Measurements from ENCODE around the gene BCAS1.
A peak's percentile ranks its signal among the peaks of the same experiment; 100 is the strongest.
"Not testable (repeated sequence)": the region's sequence is repeated elsewhere in the genome, so short reads cannot be mapped to it uniquely, and the experiment has no call there.

The BCAS1 gene

GRCh38 chr20:53939572-53940359 lies 130.6 kb downstream of the BCAS1 start:
- peak; percentile 73 to 81 for DNase-seq

DNA sequence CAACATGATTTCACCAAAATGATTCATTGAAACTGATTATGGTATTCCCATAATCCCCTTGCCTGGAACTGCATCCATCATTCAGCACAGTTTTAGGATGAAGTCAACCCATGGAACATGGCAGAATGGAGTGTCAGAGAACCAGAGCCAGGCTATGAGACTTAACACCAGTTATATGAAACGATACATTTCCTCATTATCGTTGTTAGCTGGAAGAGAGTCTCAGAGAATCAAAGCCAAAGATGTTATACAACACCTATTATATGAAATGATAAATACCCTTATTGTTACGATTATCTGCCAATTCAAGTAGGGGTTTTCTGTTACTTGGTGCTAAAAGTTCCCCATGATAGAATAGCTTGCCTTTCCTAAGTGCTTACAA lies 131.2 kb downstream of the BCAS1 start:
- no peak for DNase-seq

GRCh38 chr20:53938739-53939138 lies 131.7 kb downstream of the BCAS1 start:
- DNase-seq: peak in 1 of 2 experiments; percentile 9

DNA sequence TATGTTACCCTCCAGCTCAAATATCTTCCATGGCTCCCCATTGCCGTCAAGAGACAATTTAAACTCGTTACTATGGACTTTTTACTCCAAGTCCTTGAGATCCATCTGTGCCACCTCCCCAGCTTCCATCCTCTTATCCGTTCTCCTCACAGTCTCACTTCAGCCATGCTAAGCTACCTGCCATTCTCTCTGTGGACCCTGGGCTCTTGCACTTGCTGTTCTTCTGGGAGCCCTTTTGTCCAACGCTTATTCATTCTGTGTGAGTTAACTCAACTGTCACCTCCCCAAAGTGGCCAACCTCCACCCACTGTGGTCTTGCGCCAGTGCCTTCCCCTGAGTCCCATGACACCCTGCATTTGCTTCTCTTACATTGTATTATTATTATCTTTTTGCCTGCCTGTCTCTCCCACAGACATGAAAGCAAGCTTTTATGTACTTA lies 132.4 kb downstream of the BCAS1 start:
- DNase-seq: no peak

GRCh38 chr20:53937339-53937741 lies 133.1 kb downstream of the BCAS1 start:
- DNase-seq: no peak

DNA sequence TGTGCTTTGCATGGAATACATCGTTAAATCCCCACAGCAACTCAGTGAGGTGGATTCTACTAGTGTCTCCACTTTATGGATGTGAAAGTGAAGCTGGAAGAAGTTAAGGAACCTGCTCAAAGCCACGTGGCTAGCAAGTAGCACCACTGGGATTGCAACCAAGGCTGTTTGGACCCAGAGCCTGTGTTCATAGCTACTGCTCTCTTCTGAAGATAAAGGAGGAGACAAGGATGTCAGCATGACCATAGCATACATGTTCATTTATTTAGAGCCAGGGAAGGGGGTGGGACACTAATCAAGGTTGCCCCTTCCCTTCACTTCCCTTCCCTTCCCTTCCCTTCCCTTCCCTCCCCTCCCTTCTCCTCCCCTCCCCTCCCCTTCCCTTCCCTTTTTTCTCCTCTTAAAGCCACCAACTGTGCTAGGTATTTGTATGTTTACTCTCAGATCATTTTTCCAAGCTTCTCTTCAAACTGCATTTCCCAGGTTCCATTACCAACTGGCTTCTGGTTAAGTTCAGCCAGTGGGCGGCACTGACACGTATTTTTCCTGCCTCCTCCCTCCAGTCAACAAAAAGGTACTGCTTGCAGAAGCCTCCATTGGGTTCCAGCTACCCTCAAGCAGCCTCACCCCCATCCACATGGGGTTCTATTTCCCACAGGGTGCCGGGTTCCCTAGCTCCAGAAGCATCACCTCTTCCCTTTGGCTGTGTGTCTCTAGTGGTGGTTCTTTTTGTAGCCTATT lies 134.9 kb downstream of the BCAS1 start:
- no peak for DNase-seq

- no peak for DNase-seq
Observed at GRCh38 chr20:53934421-53935343, 135.7 kb downstream of the BCAS1 start.

- DNase-seq: no peak
Observed at GRCh38 chr20:53933232-53933846, 137.1 kb downstream of the BCAS1 start.

- not testable (repeated sequence) for DNase-seq
Observed at GRCh38 chr20:53932655-53933192, 137.7 kb downstream of the BCAS1 start.

- DNase-seq: no peak
Observed at GRCh38 chr20:53931597-53931996, 138.8 kb downstream of the BCAS1 start.

DNA sequence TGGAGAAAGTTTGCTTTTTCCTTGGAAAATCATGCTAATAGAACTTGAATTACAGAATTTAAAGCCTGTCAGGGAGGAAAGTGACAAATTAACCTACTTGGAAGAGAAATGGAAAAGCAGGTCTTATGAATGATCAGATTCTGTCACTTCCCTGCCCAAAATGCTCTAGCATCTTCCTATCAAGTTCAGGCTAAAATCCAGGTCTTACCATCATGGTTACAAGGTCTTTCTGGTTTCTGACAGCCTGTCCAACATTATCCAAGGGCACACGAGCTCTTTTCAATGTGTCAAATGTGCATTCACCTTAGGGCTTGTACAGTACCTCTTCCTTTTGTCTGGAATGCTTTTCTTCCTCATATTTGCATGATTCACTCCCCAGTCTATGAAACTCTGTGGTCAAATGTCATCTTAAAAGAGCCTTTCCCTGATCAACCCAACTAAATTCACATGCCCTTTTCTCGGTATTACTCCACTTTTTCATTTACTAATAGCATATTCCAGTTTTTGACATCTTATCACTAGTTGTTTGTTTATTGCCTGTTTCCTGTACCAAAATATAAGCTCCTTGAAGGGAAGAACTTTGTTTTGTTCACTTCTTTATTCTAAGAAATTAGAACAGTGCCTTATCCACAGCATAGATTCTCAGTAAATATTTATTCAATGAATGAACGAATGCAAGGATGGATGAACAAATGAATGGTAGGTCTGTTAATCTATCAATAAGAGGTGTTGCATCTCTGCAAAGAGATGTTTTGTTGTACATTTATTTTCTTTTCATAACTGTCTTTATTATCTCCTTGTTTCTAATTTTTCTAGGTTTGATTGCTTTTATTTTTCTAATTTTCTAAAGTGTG lies 139.5 kb downstream of the BCAS1 start:
- DNase-seq: no peak

- no peak for DNase-seq
Observed at GRCh38 chr20:53929974-53930650, 140.3 kb downstream of the BCAS1 start.

DNA sequence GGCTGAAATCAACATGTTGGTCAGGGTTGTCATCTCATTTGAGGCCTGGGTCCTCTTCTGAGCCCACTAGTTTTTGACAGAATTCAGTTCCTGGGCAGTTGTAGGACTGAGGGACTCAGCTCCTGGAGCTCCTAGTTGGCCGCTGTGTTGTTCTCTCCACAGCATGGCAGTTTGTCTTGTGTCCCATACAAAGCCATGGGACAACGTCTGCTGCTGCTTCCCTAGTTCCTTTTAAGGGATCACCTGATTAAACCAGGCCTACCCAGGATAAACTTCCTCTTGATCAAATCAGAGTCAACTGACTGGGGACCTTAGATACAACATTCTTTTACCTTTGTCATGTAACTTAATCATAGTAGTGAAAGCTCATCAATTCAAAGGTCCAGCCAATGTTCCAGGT lies 141.0 kb downstream of the BCAS1 start:
- DNase-seq: no peak

- DNase-seq: no peak
Observed at GRCh38 chr20:53927990-53928389, 142.4 kb downstream of the BCAS1 start.

DNA sequence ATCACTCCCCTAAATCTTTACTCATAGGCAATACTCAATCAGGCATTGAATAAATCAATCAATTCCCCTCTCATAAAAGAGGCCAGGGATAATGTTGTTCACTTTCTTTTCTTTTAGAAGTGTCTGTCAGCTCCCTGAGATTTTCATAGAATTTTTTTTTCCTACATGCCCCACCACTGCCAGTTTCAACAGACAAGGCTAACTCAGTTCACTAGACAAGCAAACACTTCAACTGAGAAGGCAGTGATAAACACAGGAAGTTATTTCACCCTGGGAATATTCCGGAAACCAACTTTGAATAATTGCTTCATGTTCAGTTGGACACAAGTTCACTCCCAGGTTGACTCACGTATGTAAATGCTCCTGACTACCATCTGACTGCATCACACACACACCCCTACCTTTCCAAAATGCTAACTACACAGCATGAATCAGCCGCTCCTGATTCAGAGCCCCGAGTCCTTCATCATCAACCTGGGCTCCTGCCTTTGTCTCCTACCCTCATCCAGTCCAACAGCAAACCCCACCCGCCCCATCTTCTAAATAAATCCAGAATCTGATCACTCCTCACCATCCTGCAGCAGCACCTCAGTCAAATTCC lies 143.9 kb downstream of the BCAS1 start:
- DNase-seq: no peak

- no peak for DNase-seq
Observed at GRCh38 chr20:53925651-53926401, 144.6 kb downstream of the BCAS1 start.

GRCh38 chr20:53923566-53924369 lies 146.6 kb downstream of the BCAS1 start:
- DNase-seq: no peak

GRCh38 chr20:53922901-53923314 lies 147.5 kb downstream of the BCAS1 start:
- DNase-seq: no peak
